ENCODE data around the gene TNFRSF14. TPM values are rescaled to one million over a fixed set of nuclear protein-coding genes. Genes with fewer than 3 reads are reported as not detected.
A peak's percentile ranks its signal among the peaks of the same experiment; 100 is the strongest.

The TNFRSF14 gene
- total RNA-seq: 8.6 and 9.1 TPM in 2 replicates
- 4.6 TPM for polyA plus RNA-seq (2012)

DNA sequence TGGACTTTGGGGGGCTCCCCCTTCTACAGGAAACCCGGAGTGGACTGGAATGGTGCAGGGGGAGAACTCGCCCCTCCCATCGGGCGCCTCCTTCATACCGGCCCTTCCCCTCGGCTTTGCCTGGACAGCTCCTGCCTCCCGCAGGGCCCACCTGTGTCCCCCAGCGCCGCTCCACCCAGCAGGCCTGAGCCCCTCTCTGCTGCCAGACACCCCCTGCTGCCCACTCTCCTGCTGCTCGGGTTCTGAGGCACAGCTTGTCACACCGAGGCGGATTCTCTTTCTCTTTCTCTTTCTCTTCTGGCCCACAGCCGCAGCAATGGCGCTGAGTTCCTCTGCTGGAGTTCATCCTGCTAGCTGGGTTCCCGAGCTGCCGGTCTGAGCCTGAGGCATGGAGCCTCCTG, at the start of gene TNFRSF14:
Gene TNFRSF14, plus strand, starts transcription at position 95 of the 401 bp plus-strand sequence. Its CDS starts 294 bp downstream, at position 389.
- peak; percentile 38 for DNase-seq (ENCODE audit: low read depth)

DNA sequence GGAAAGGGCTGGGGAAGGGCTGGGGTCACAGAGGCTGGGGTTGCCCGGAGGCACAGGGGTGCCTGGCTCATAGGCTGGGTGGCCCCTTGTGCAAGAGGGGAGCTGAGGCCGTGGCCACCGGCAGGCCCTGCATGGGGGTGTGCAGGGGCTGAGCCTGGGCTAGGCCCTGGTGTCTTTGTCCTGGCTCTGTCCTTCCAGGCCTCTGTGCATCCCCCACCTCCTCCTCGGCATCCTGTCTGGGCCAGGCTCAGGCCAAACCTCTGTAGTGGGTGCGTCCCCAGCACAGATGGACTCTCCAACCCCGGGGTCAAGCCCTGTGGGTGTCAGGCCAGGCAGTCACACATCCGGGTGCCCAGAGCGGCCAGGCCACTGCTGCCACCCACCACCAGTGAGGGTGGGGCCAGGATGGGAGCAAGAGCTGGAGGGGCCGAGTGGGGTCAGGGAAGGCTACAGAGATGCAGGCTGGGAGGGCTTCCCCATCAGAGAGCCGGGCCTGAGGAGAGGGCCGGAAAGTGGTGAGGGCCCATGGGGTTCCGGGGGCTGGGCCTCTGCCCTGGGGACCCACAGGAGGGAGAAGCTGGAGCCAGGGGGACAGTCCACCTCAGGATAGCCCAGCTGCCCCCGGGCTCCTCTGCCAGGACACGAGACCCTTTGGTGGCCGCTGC, 49.1 kb upstream of the TNFRSF14 start:
- no peak for DNase-seq (ENCODE audit: low read depth)

DNA sequence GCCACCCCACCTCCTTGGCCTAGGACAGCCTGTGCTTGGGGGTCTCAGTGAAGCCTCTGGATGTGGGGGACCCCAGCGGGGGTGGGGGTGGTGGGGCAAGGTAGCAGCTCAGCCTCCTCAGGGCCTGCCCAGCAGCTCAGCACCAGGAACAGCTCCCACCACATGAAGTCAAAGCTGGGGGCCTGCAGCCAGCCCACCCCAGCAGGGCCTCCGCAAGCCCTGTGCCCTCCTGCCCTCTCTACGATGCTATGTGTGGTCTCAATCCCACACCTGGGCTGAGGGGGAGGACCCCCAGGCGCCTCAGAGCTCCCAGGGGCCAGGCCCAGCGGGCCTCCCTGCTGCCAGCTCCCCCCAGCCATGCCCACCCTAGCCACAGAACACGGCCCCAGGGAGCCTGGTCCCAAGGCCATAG, 48.4 kb upstream of the TNFRSF14 start:
- no peak for DNase-seq (ENCODE audit: low read depth)

DNA sequence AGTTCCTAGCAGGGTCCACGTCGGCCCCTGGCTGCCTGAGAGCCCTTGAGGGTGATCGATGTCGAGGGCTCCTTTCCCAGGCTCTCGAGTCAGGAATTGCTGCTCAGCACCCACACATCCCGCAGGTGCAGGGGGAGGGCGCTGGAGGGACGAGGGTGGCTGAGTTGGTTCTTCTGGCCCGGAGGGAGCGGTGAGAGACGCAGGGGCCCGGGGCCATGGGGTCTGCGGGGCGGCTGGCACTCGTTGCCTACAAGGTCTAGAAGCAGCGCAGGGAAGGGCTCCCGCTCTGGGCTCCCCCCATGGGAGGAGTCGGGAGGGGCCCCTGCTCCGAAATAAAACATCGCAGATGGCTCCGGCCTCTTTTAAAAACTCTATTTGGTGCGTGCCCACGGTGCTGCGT, 48.0 kb upstream of the TNFRSF14 start:
- no peak for DNase-seq (ENCODE audit: low read depth)

- DNase-seq (ENCODE audit: low read depth): no peak
These were observed 47.4 kb upstream of the TNFRSF14 start for GRCh38 chr1:2508751-2509150.

- no peak for DNase-seq (ENCODE audit: low read depth)
These were observed 46.6 kb upstream of the TNFRSF14 start for GRCh38 chr1:2509589-2509988.

GRCh38 chr1:2510366-2511155, 45.6 kb upstream of the TNFRSF14 start:
- DNase-seq (ENCODE audit: low read depth): no peak

DNA sequence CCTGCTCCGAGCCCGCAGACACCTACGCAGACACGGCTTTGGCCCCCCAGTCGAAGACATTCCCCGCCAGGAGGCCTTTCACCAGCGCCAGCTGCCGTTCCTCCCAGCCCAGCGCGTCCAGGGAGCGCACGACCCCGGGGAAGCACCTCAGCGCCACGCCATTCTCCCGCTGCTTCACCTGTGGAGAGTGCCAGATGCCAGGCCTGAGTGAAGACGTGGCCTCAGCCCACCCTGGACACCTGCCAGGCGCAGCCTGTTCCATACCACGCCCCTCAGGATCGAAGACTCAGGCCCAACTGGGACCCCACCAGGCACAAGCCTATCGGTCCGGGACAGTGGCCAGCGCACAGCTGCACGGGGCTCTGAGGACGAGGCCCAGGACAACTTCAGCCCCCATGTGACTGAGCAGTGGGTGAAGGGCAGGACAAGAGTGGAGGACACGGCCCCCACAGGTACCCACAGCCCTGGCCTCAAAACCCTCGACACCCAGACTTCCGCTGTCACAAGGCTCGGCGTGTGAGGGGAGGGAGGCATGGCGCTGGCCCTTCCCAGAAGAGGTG, 43.2 kb upstream of the TNFRSF14 start:
- DNase-seq (ENCODE audit: low read depth): no peak

GRCh38 chr1:2513939-2514652, 42.1 kb upstream of the TNFRSF14 start:
- no peak for DNase-seq (ENCODE audit: low read depth)

DNA sequence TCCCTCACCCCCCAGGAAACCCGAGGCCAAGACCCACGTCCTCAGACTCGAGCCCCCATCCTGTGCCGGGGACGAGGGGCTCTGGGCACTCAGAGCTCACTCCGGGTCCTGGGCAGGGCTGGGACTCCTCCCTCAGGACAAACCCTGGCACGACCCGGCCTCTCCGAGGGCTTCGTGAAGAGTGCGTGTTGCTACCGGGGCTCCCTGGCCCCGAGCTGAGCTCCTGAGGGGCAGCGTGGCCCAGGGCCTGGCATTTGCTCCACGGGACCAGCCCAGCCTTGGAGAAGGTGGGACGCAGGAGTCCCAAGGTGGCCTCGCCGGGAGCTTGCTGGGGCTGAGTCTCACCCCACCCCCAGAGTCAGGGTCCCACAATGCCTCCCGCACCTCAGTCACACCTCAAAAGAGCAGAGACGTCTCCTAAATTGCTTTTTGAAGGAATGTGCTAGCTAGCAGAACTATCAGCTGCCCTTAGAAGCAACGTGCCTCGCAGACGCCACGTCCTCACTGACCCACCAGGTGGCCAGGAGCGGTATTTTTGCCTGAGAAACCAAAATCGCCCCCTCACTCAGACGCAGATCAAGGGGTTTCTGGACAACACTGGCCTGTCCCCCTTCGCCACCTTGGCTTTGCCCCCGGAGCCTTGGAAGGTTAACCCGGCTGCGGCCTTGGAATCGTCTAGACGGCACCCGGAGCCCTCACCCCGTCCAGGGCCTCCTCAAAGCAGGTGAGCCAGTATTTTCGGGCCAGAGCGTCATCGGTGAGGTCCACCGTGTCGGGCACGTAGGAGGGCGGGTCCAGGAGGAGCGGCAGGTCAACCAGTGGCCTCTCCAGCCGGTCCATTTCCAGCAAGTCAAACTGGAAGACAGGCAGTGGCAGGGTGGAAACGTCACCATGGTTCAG, 41.1 kb upstream of the TNFRSF14 start:
- no peak for DNase-seq (ENCODE audit: low read depth)

- no peak for DNase-seq (ENCODE audit: low read depth)
These were observed 40.4 kb upstream of the TNFRSF14 start for GRCh38 chr1:2515763-2516080.

GRCh38 chr1:2516124-2516523, 40.0 kb upstream of the TNFRSF14 start:
- no peak for DNase-seq (ENCODE audit: low read depth)

DNA sequence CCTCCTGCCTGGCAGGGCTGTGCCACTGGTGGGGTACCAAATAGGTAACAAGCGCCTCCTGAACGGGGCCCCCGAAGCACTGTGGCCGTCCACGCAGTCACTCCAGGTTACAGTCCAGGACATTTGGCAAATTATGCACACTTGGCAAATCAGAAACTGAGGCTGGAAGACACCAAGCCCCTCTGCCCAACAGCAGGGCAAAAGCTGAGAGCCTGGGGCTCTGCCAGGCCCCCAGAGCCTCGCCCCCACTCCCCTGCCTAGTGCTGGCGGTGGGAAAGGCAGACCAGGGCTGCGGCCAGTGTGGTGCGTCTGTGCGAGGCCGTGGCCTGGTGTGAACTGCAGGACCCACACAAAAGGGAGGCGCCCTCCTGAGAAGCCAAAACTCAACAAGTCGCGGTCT, 39.2 kb upstream of the TNFRSF14 start:
- DNase-seq (ENCODE audit: low read depth): no peak

DNA sequence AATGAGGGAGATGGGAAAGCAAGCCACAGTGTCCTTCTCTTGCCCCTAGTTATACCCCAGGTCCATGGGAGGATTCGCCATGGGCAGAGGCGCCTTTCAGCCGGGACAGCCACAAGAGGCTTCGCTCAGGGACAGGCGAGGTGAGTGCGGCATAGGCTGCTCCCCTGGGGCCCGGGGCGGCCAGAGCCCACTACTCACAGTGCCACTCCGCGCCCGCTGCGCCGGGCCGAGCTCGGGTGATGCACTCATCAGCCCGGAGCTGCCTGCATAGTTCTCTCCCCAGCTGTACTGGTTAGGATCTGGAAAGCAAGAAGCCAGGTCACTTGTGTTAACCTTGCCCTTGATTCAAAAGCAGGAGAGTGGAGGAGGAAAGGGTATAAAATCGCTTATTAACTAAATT, 38.2 kb upstream of the TNFRSF14 start:
- DNase-seq (ENCODE audit: low read depth): no peak

DNA sequence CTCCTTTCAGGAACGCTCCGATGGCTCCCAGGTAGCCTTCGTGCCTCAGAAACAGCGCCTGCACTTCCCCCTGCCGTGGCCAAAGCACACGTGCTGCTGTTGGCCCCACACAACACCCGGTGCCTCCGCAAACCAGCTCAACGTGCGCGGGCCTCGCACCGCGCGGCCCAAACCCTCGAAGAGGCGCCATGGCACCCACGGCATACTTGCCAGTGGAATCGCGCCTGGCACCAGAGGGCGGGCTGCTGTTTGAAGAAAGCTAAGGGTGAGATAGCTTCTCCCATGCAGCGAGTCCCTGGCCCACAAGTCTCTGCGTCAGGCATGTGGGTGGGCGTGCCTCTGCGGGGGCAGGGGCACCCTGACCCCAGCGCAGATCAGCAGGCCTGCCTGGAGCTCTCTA, 37.6 kb upstream of the TNFRSF14 start:
- no peak for DNase-seq (ENCODE audit: low read depth)

DNA sequence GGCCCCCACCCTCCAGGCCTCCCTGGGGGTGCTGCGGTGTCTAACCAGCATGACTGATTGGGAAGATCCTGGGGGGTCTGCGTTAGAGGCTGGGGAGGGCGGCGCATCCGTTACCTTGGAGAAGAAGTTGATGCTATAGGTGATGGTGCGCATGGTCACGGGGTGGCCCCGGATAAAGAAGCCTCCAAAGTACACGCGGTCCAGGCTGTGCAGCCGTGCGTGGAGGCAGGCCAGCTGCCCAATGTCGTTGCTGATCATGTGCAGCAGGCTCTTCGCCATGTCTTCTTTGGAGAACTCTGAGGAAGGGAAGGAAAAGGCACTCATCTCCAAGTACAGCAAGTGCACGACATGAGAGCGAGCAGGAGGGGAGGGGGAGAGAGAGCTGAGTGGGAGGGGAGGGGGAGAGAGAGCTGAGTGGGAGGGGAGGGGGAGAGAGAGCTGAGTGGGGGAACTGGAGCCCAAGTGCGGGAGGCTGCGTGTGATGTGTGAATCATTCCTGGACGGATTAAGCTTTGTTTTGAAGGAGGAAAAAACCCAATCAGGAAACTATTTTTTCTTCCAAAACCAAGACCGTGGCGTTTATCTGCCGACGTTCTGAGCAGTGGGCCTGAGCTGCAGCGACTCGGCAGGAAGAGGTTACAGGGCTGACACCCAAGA, 37.0 kb upstream of the TNFRSF14 start:
- DNase-seq (ENCODE audit: low read depth): no peak

- no peak for DNase-seq (ENCODE audit: low read depth)
These were observed 36.4 kb upstream of the TNFRSF14 start for GRCh38 chr1:2519729-2520128.

GRCh38 chr1:2520206-2520605, 36.0 kb upstream of the TNFRSF14 start:
- DNase-seq (ENCODE audit: low read depth): no peak

- no peak for DNase-seq (ENCODE audit: low read depth)
These were observed 35.4 kb upstream of the TNFRSF14 start for GRCh38 chr1:2520806-2521205.

DNA sequence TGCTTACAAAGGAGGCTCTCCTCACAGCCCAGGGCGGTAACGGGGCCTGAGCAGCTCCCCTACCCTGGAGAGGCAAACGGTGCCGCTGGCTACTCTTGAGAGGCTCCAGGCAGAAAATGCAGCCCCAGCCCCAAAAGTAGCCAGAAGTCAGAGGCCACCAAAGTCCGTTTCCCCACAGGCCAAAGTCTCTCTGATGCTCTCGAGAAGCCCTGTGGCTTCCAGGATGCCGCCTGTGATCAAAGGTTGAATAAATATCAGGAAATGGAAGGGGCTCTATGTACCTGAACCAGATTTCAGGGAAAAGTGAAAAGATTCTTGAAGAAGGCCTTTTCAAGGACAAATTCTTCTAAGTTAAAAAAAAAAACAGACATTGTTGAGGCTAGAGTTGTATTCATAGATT, 33.9 kb upstream of the TNFRSF14 start:
- no peak for DNase-seq (ENCODE audit: low read depth)

Data from myocyte (in vitro differentiated cells).